KMS-11 (cell line): ENCODE data around the gene FNBP1.

Experiments
- H2AFZ ChIP-seq: fragments of 200-600 bp; sonication (generic); 2 replicates; pipeline ENCODE4 v1.6.1; 2016; ENCODE audit warnings: antibody characterized with exemption, mixed run types, low read depth
- H3K27ac ChIP-seq: fragments of 200-600 bp; sonication (generic); 2 replicates; pipeline ENCODE4 v1.6.1; 2016; ENCODE audit warnings: mild to moderate bottlenecking, mixed run types
- H3K27me3 ChIP-seq: fragments of 200-600 bp; sonication (generic); 2 replicates; pipeline ENCODE4 v1.6.1; 2017; ENCODE audit warnings: mild to moderate bottlenecking, low read depth, mixed run types, moderate library complexity; ENCODE audit not compliant: insufficient read depth
- H3K36me3 ChIP-seq: fragments of 200-600 bp; sonication (generic); 2 replicates; pipeline ENCODE4 v1.6.1; 2017; ENCODE audit warnings: mild to moderate bottlenecking, mixed run types; ENCODE audit not compliant: insufficient read depth
- H3K4me1 ChIP-seq: fragments of 200-600 bp; sonication (generic); 2 replicates; pipeline ENCODE4 v1.6.1; 2016; ENCODE audit warnings: mild to moderate bottlenecking, low read depth, mixed run types; ENCODE audit not compliant: poor library complexity, severe bottlenecking
- H3K4me2 ChIP-seq: fragments of 200-600 bp; sonication (generic); 2 replicates; pipeline ENCODE4 v1.7.0; 2016; ENCODE audit warnings: mild to moderate bottlenecking, mixed run types
- H3K4me3 ChIP-seq: fragments of 200-600 bp; sonication (generic); IDR thresholded peaks from 2 replicates; pipeline ENCODE4 v1.6.1; 2017; ENCODE audit warnings: low read depth, low read length, mixed read lengths; ENCODE audit not compliant: insufficient read depth
- H3K79me2 ChIP-seq: fragments of 200-600 bp; sonication (generic); 2 replicates; pipeline ENCODE4 v1.6.1; 2016; ENCODE audit warnings: low read depth, mixed run types; ENCODE audit not compliant: insufficient read depth
- H3K9ac ChIP-seq: fragments of 200-600 bp; sonication (generic); 2 replicates; pipeline ENCODE4 v1.6.1; 2016; ENCODE audit warnings: mild to moderate bottlenecking, mixed run types
- H4K20me1 ChIP-seq: fragments of 200-600 bp; sonication (generic); 2 replicates; pipeline ENCODE4 v1.6.1; 2016; ENCODE audit warnings: mild to moderate bottlenecking, mixed run types; ENCODE audit not compliant: insufficient read depth
- CTCF ChIP-seq: fragments of 200-600 bp; sonication (generic); conservative IDR thresholded peaks from 2 replicates; pipeline ENCODE4 v1.6.1; 2017; ENCODE audit warnings: low read depth, mild to moderate bottlenecking, antibody characterized with exemption, low read length, moderate library complexity, mixed read lengths

Gene FNBP1

GRCh38 chr9:129865668-129866320 is 177.2 kb downstream of the FNBP1 start:
- H3K36me3 ChIP-seq = no peaks in the 10 kb centered on the region
- H3K27ac ChIP-seq = no peak overlapping the region
- H2AFZ ChIP-seq = no peak overlapping the region
- no peak overlapping the region for H3K4me3 ChIP-seq
- no peak for TF ChIP-seq CTCF
- no peaks in the 10 kb centered on the region for H3K27me3 ChIP-seq
- no peaks in the 10 kb centered on the region for H3K79me2 ChIP-seq
- no peaks in the 10 kb centered on the region for H3K4me1 ChIP-seq
- H3K9ac ChIP-seq = no peak overlapping the region
- H3K4me2 ChIP-seq = no peak overlapping the region
- H4K20me1 ChIP-seq = no peaks in the 10 kb centered on the region

GRCh38 chr9:129864991-129865647 is 177.9 kb downstream of the FNBP1 start:
- Histone ChIP-seq H3K4me1 (no peaks in the 10 kb centered on the region), H3K4me3 (no peak overlapping the region), H3K27me3 (no peaks in the 10 kb centered on the region), H2AFZ (no peak overlapping the region), H3K4me2 (no peak overlapping the region), H3K27ac (no peak overlapping the region), H3K36me3 (no peaks in the 10 kb centered on the region), H4K20me1 (no peaks in the 10 kb centered on the region), H3K79me2 (no peaks in the 10 kb centered on the region), H3K9ac (no peak overlapping the region)
- TF ChIP-seq CTCF = no peak

GRCh38 chr9:129863059-129863690 is 179.8 kb downstream of the FNBP1 start:
- no peaks in the 10 kb centered on the region for H3K36me3 ChIP-seq
- H3K9ac ChIP-seq = no peak overlapping the region
- no peaks in the 10 kb centered on the region for H3K27me3 ChIP-seq
- TF ChIP-seq CTCF = no peak
- H3K79me2 ChIP-seq = no peaks in the 10 kb centered on the region
- no peak overlapping the region for H3K4me3 ChIP-seq
- H3K4me1 ChIP-seq = no peaks in the 10 kb centered on the region
- H3K27ac ChIP-seq = no peak overlapping the region
- H2AFZ ChIP-seq = no peak overlapping the region
- H4K20me1 ChIP-seq = no peaks in the 10 kb centered on the region
- H3K4me2 ChIP-seq = no peak overlapping the region

GRCh38 chr9:129861447-129861827 is 181.6 kb downstream of the FNBP1 start:
- H3K4me2 ChIP-seq = no peak overlapping the region
- H4K20me1 ChIP-seq = no peaks in the 10 kb centered on the region
- no peaks in the 10 kb centered on the region for H3K27me3 ChIP-seq
- H3K79me2 ChIP-seq = no peaks in the 10 kb centered on the region
- H2AFZ ChIP-seq = no peak overlapping the region
- no peak for TF ChIP-seq CTCF
- H3K9ac ChIP-seq = no peak overlapping the region
- H3K27ac ChIP-seq = no peak overlapping the region
- no peaks in the 10 kb centered on the region for H3K4me1 ChIP-seq
- H3K36me3 ChIP-seq = no peaks in the 10 kb centered on the region
- no peak overlapping the region for H3K4me3 ChIP-seq
